Hematopoietic multipotent progenitor cell treated with erythropoietin and hydrocortisone succinate and interleukin-3 and kit ligand, for 17 days (in vitro differentiated cells): ENCODE data around the gene EVPLL.
"Not testable (repeated sequence)": the region's sequence is repeated elsewhere in the genome, so short reads cannot be mapped to it uniquely, and the experiment has no call there.

Experiments used
- DNase-seq: peaks from one replicate; pipeline ENCODE4 v3.0.0-alpha.2; 2015; ENCODE audit warnings: low spot score

EVPLL gene

GRCh38 chr17:18379246-18380146 lies 1.9 kb downstream of the EVPLL start:
- DNase-seq = no peak

GRCh38 chr17:18380471-18381157 lies 3.0 kb downstream of the EVPLL start:
- no peak for DNase-seq

- no peak for DNase-seq
Observed at GRCh38 chr17:18381158-18381952, 3.8 kb downstream of the EVPLL start.

GRCh38 chr17:18381953-18382245 lies 4.3 kb downstream of the EVPLL start:
- DNase-seq = no peak

- DNase-seq = no peak
Observed at GRCh38 chr17:18382441-18383078, 5.0 kb downstream of the EVPLL start.

GRCh38 chr17:18383079-18383481 lies 5.5 kb downstream of the EVPLL start:
- DNase-seq = not testable (repeated sequence)

- not testable (repeated sequence) for DNase-seq
Observed at GRCh38 chr17:18384271-18384670, 6.7 kb downstream of the EVPLL start.

GRCh38 chr17:18387583-18387982 lies 10.0 kb downstream of the EVPLL start:
- not testable (repeated sequence) for DNase-seq

GRCh38 chr17:18388266-18388665 lies 10.7 kb downstream of the EVPLL start:
- not testable (repeated sequence) for DNase-seq

GRCh38 chr17:18388728-18389127 lies 11.2 kb downstream of the EVPLL start:
- not testable (repeated sequence) for DNase-seq

GRCh38 chr17:18401872-18402590 lies 24.5 kb downstream of the EVPLL start:
- DNase-seq = not testable (repeated sequence)

GRCh38 chr17:18403166-18403565 lies 25.6 kb downstream of the EVPLL start:
- DNase-seq = not testable (repeated sequence)

- DNase-seq = not testable (repeated sequence)
Observed at GRCh38 chr17:18403604-18404003, 26.0 kb downstream of the EVPLL start.

GRCh38 chr17:18408906-18409305 lies 31.3 kb downstream of the EVPLL start:
- not testable (repeated sequence) for DNase-seq

- not testable (repeated sequence) for DNase-seq
Observed at GRCh38 chr17:18409321-18409720, 31.7 kb downstream of the EVPLL start.

- DNase-seq = not testable (repeated sequence)
Observed at GRCh38 chr17:18410736-18411135, 33.2 kb downstream of the EVPLL start.

GRCh38 chr17:18411377-18411864 lies 33.8 kb downstream of the EVPLL start:
- DNase-seq = not testable (repeated sequence)

GRCh38 chr17:18412001-18412538 lies 34.5 kb downstream of the EVPLL start:
- DNase-seq = not testable (repeated sequence)

GRCh38 chr17:18421521-18421920 lies 43.9 kb downstream of the EVPLL start:
- DNase-seq = peak; percentile 0

GRCh38 chr17:18422464-18422863 lies 44.9 kb downstream of the EVPLL start:
- DNase-seq = not testable (repeated sequence)

- DNase-seq = not testable (repeated sequence)
Observed at GRCh38 chr17:18423015-18423414, 45.4 kb downstream of the EVPLL start.
